HG02884 (cell line): Measurements from ENCODE around the gene TMEM207.

Experiments used
- ATAC-seq: cut with Tn5 transposase; IDR thresholded peaks from one replicate; pipeline ENCODE4 v1.9.1; 2021; ENCODE audit warnings: mild to moderate bottlenecking, moderate library complexity; ENCODE audit not compliant: unreplicated experiment

The TMEM207 gene

GRCh38 chr3:190385731-190386688 is 63.7 kb downstream of the TMEM207 start:
- ATAC-seq = no peak

GRCh38 chr3:190384309-190384756 is 65.4 kb downstream of the TMEM207 start:
- peak; percentile 87 for ATAC-seq

- no peak for ATAC-seq
These were observed 67.6 kb downstream of the TMEM207 start for GRCh38 chr3:190382082-190382481.

GRCh38 chr3:190381441-190381840 is 68.3 kb downstream of the TMEM207 start:
- no peak for ATAC-seq

- no peak for ATAC-seq
These were observed 69.5 kb downstream of the TMEM207 start for GRCh38 chr3:190380184-190380583.
